Neural cell (in vitro differentiated cells): Measurements from ENCODE around the gene APOD. TPM values are rescaled to one million over a fixed set of nuclear protein-coding genes. Genes with fewer than 3 reads are reported as not detected.
A peak's percentile ranks its signal among the peaks of the same experiment; 100 is the strongest.

Experiments
- H2AFZ ChIP-seq: fragments of 200-600, 300-800 bp; sonication (generic), shearing (Covaris generic); 2 replicates; pipeline ENCODE4 v1.6.0; 2014; ENCODE audit warnings: low read depth, mild to moderate bottlenecking, antibody characterized with exemption, low read length, moderate library complexity
- H3F3A ChIP-seq: fragments of 200-600 bp; shearing (Covaris generic); 2 replicates; pipeline ENCODE4 v1.6.1; 2016; ENCODE audit warnings: mild to moderate bottlenecking, moderate library complexity, mixed read lengths, antibody characterized with exemption, low read length; ENCODE audit not compliant: insufficient read depth, poor library complexity, severe bottlenecking
- H3K27ac ChIP-seq: fragments of 200-600, 300-800 bp; sonication (generic), shearing (Covaris generic); 2 replicates; pipeline ENCODE4 v1.5.1; 2014; ENCODE audit warnings: mild to moderate bottlenecking, low read length, moderate library complexity
- H3K27me3 ChIP-seq: fragments of 300-800, 200-600 bp; sonication (generic), shearing (Covaris generic); 2 replicates; pipeline ENCODE4 v1.6.0; 2014; ENCODE audit warnings: mild to moderate bottlenecking, low read depth, low read length, moderate library complexity; ENCODE audit not compliant: insufficient read depth
- H3K36me3 ChIP-seq: fragments of 300-800, 200-600 bp; sonication (generic), shearing (Covaris generic); 2 replicates; pipeline ENCODE4 v1.5.1; 2014; ENCODE audit warnings: mild to moderate bottlenecking, antibody characterized with exemption, low read length, moderate library complexity; ENCODE audit not compliant: insufficient read depth
- H3K4me2 ChIP-seq: fragments of 300-800, 200-600 bp; sonication (generic), shearing (Covaris generic); 2 replicates; pipeline ENCODE4 v1.6.0; 2014; ENCODE audit warnings: mild to moderate bottlenecking, low read length
- H3K4me3 ChIP-seq: fragments of 300-800, 200-600 bp; sonication (generic), shearing (Covaris generic); 2 replicates; pipeline ENCODE4 v1.5.1; 2014; ENCODE audit warnings: mild to moderate bottlenecking, low read length, moderate library complexity
- H3K79me2 ChIP-seq: fragments of 200-600 bp; shearing (Covaris generic); replicated peaks from 2 replicates; pipeline ENCODE4 v1.6.0; 2014; ENCODE audit warnings: mild to moderate bottlenecking, low read length, moderate library complexity; ENCODE audit not compliant: insufficient read depth
- H3K9ac ChIP-seq: fragments of 300-800, 200-600 bp; sonication (generic), shearing (Covaris generic); 2 replicates; pipeline ENCODE4 v1.6.1; 2016; ENCODE audit warnings: mild to moderate bottlenecking, low read length, mixed read lengths
- H3K9me2 ChIP-seq: fragments of 200-600 bp; shearing (Covaris generic); 2 replicates; pipeline ENCODE4 v1.6.1; 2016; ENCODE audit warnings: mild to moderate bottlenecking, low read length, mixed read lengths; ENCODE audit not compliant: insufficient read depth
- H3K9me3 ChIP-seq: fragments of 200-600, 300-800 bp; sonication (generic), shearing (Covaris generic); 2 replicates; pipeline ENCODE4 v1.6.1; 2016; ENCODE audit warnings: mild to moderate bottlenecking, mixed run types, low read length, moderate library complexity, mixed read lengths
- H4K20me1 ChIP-seq: fragments of 200-600 bp; shearing (Covaris generic); 2 replicates; pipeline ENCODE4 v1.6.1; 2016; ENCODE audit warnings: mild to moderate bottlenecking, mixed run types; ENCODE audit not compliant: insufficient read depth
- EP300 ChIP-seq: fragments of 450-650 bp; conservative IDR thresholded peaks from 2 replicates; pipeline ENCODE4 v1.6.1; 2014; ENCODE audit warnings: antibody characterized with exemption, mild to moderate bottlenecking, moderate library complexity; ENCODE audit not compliant: poor library complexity, severe bottlenecking
- EZH2 ChIP-seq: fragments of 200-600, 300-800 bp; shearing (Covaris generic), sonication (generic); IDR thresholded peaks from 2 replicates; pipeline ENCODE4 v1.6.1; 2014; ENCODE audit warnings: antibody characterized with exemption, low read length, borderline replicate concordance, mild to moderate bottlenecking; ENCODE audit not compliant: insufficient read depth, poor library complexity, severe bottlenecking
- MXI1 ChIP-seq: fragments of 450-650 bp; conservative IDR thresholded peaks from 2 replicates; pipeline ENCODE4 v1.6.1; 2014; ENCODE audit warnings: antibody characterized with exemption, mild to moderate bottlenecking; ENCODE audit not compliant: poor library complexity, severe bottlenecking
- POLR2AphosphoS5 ChIP-seq: IDR thresholded peaks from 2 replicates; pipeline ENCODE4 v1.6.1; 2012
- RAD21 ChIP-seq: fragments of 450-650 bp; conservative IDR thresholded peaks from 2 replicates; pipeline ENCODE4 v1.6.1; 2014; ENCODE audit warnings: antibody characterized with exemption, mild to moderate bottlenecking, moderate library complexity
- SMC3 ChIP-seq: fragments of 450-650 bp; conservative IDR thresholded peaks from 2 replicates; pipeline ENCODE4 v1.6.1; 2014; ENCODE audit warnings: antibody characterized with exemption, mild to moderate bottlenecking, moderate library complexity; ENCODE audit not compliant: poor library complexity
- TAF1 ChIP-seq: IDR thresholded peaks from 2 replicates; pipeline ENCODE4 v1.6.1; 2012; ENCODE audit warnings: low read depth
- polyA plus RNA-seq: library from polyadenylated mRNA; depleted of rRNA; stranded (reverse); fragments of >200 nt; gene quantifications from 2 replicates; pipeline ENCODE4 v1.2.3, GENCODE V29; 2014
- TF ChIP-seq, protein P1 (sequence below): fragments of 450-650 bp; IDR thresholded peaks from 2 replicates; pipeline ENCODE4 v1.5.1; 2014; ENCODE audit warnings: antibody characterized with exemption, mild to moderate bottlenecking, moderate library complexity; ENCODE audit not compliant: poor library complexity, severe bottlenecking
- TF ChIP-seq, protein P2 (sequence below): IDR thresholded peaks from 2 replicates; pipeline ENCODE4 v1.6.1; 2012; ENCODE audit warnings: borderline replicate concordance

APOD gene
- polyA plus RNA-seq, 1 donor from 2014 or later: not detected

- peak overlapping the region; percentile 94 for H3K9ac ChIP-seq
- H3K27me3 ChIP-seq: no peaks in the 10 kb centered on the region
- TF ChIP-seq, protein P1, sequence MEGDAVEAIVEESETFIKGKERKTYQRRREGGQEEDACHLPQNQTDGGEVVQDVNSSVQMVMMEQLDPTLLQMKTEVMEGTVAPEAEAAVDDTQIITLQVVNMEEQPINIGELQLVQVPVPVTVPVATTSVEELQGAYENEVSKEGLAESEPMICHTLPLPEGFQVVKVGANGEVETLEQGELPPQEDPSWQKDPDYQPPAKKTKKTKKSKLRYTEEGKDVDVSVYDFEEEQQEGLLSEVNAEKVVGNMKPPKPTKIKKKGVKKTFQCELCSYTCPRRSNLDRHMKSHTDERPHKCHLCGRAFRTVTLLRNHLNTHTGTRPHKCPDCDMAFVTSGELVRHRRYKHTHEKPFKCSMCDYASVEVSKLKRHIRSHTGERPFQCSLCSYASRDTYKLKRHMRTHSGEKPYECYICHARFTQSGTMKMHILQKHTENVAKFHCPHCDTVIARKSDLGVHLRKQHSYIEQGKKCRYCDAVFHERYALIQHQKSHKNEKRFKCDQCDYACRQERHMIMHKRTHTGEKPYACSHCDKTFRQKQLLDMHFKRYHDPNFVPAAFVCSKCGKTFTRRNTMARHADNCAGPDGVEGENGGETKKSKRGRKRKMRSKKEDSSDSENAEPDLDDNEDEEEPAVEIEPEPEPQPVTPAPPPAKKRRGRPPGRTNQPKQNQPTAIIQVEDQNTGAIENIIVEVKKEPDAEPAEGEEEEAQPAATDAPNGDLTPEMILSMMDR: no peak
- TF ChIP-seq, protein P2, sequence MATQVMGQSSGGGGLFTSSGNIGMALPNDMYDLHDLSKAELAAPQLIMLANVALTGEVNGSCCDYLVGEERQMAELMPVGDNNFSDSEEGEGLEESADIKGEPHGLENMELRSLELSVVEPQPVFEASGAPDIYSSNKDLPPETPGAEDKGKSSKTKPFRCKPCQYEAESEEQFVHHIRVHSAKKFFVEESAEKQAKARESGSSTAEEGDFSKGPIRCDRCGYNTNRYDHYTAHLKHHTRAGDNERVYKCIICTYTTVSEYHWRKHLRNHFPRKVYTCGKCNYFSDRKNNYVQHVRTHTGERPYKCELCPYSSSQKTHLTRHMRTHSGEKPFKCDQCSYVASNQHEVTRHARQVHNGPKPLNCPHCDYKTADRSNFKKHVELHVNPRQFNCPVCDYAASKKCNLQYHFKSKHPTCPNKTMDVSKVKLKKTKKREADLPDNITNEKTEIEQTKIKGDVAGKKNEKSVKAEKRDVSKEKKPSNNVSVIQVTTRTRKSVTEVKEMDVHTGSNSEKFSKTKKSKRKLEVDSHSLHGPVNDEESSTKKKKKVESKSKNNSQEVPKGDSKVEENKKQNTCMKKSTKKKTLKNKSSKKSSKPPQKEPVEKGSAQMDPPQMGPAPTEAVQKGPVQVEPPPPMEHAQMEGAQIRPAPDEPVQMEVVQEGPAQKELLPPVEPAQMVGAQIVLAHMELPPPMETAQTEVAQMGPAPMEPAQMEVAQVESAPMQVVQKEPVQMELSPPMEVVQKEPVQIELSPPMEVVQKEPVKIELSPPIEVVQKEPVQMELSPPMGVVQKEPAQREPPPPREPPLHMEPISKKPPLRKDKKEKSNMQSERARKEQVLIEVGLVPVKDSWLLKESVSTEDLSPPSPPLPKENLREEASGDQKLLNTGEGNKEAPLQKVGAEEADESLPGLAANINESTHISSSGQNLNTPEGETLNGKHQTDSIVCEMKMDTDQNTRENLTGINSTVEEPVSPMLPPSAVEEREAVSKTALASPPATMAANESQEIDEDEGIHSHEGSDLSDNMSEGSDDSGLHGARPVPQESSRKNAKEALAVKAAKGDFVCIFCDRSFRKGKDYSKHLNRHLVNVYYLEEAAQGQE: no peak
- peak overlapping the region; percentile 88 for H3K27ac ChIP-seq
- no peaks in the 10 kb centered on the region for H3K9me3 ChIP-seq
- H3K4me2 ChIP-seq: peak overlapping the region; percentile 72
- no peaks in the 10 kb centered on the region for H3K9me2 ChIP-seq
- peak overlapping the region; percentile 80 for H2AFZ ChIP-seq
- no peaks in the 10 kb centered on the region for H3K36me3 ChIP-seq
- peak overlapping the region; percentile 75 for H3K4me3 ChIP-seq
- H3F3A ChIP-seq: no peaks in the 10 kb centered on the region
- H3K79me2 ChIP-seq: peaks cover 45% of the 10 kb centered on the region
- no peaks in the 10 kb centered on the region for H4K20me1 ChIP-seq
These were observed 41.4 kb downstream of the APOD start for GRCh38 chr3:195542316-195542697.

- Histone ChIP-seq H3K27me3 (no peaks in the 10 kb centered on the region), H3K27ac (no peak overlapping the region), H3K9me2 (no peaks in the 10 kb centered on the region), H3K4me2 (peak overlapping the region; percentile 72), H2AFZ (no peak overlapping the region), H3K9me3 (no peaks in the 10 kb centered on the region), H3F3A (no peaks in the 10 kb centered on the region), H3K4me3 (peak overlapping the region; percentile 75), H3K79me2 (peaks cover 60% of the 10 kb centered on the region), H3K36me3 (no peaks in the 10 kb centered on the region), H4K20me1 (no peaks in the 10 kb centered on the region), H3K9ac (no peak overlapping the region)
- TF ChIP-seq TAF1 (no peak), MXI1 (no peak), EP300 (no peak), RAD21 (no peak), EZH2 (no peak), SMC3 (no peak), POLR2AphosphoS5 (no peak)
- TF ChIP-seq, protein P2: no peak
- TF ChIP-seq, protein P1: no peak
These were observed 43.2 kb downstream of the APOD start for GRCh38 chr3:195540511-195540910.
